Measurements from ENCODE around the gene MXD3. TPM values are rescaled to one million over a fixed set of nuclear protein-coding genes. Genes with fewer than 3 reads are reported as not detected.

The MXD3 gene
- polyA plus RNA-seq, 1 donor: 14.9 TPM

- Histone ChIP-seq H3K4me1 (ENCODE audit: control insufficient read depth, insufficient read depth, low read length) (peaks cover 20% of the 10 kb centered on the region), H3K27me3 (ENCODE audit: control insufficient read depth, insufficient read depth, low read length) (no peaks in the 10 kb centered on the region), H3K27ac (ENCODE audit: low read length) (no peak overlapping the region), H3K4me3 (ENCODE audit: low read length) (no peak overlapping the region), H3K9me3 (ENCODE audit: control insufficient read depth, low read depth, low read length) (no peaks in the 10 kb centered on the region), H3K36me3 (ENCODE audit: control insufficient read depth, insufficient read depth, low read length) (peaks cover 78% of the 10 kb centered on the region)
- no peak for DNase-seq
- WGBS (ENCODE audit: insufficient coverage, low lambda C conversion rate): 100% methylated on average over 1 of the region's 7 CpGs
Measured at GRCh38 chr5:177291735-177292134, 20.0 kb downstream of the MXD3 start.

DNA sequence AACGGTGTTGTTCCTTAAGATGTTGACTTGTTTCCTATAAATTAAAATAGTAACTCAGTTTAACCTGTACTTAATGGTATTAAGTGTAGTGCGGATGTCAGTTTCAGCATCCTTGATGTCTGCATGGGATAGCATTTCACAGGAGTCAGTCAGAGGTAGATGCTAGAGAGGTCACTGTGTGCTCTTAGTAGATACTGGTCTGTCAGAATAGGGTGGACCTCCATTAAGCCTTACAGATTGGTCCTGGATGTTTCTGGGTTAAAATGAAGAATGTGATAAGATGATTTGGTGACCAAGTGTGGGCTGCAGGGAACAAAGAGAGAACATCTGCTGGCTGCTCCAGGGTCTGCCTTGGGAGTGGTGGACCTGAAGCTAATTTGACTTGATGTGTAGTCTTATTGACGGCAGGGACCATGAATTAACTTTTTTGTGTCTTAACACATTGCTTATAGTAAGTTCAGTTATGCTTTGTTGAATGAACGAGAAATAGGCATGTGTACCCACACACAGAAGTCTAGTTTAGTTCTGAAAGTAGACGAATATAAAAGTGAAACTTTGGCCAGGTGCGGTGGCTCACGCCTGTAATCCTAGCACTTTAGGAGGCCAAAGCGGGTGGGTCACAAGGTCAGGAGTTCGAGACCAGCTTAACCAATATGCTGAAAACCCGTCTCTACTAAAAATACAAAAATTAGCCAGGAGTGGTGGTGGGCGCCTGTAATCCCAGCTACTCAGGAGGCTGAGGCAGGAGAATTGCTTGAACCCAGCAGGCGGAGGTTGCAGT, 20.7 kb downstream of the MXD3 start:
- peaks cover 76% of the 10 kb centered on the region for H3K36me3 ChIP-seq (ENCODE audit: control insufficient read depth, insufficient read depth, low read length)

DNA sequence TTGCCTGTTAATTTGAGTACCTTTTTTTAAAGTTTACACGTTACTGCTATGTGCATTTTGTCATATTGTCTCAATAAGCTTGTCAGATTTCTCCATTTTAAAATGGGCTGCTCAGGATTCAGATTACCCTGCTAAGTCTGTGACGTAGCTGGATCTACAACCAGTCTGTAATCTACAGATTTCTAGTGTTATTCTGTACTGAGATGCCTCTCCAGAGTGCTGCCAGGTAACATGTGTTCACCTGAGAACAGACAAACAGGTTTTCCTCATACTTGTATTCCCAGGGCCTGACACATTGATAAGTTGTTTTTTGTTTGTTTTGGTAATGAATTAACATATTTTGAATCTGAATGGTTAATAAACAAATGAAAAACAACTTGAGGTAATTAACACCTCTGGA, 23.5 kb downstream of the MXD3 start:
- Histone ChIP-seq H3K4me3 (ENCODE audit: low read length) (no peak overlapping the region), H3K36me3 (ENCODE audit: control insufficient read depth, insufficient read depth, low read length) (peaks cover 73% of the 10 kb centered on the region), H3K9me3 (ENCODE audit: control insufficient read depth, low read depth, low read length) (no peaks in the 10 kb centered on the region), H3K4me1 (ENCODE audit: control insufficient read depth, insufficient read depth, low read length) (no peaks in the 10 kb centered on the region), H3K27ac (ENCODE audit: low read length) (no peak overlapping the region), H3K27me3 (ENCODE audit: control insufficient read depth, insufficient read depth, low read length) (no peaks in the 10 kb centered on the region)
- DNase-seq: no peak
- 80% methylated on average over 1 of the region's 2 CpGs for WGBS (ENCODE audit: insufficient coverage, low lambda C conversion rate)

More for the DNA sequence above, 20.7 kb downstream of the MXD3 start:
- Histone ChIP-seq H3K27me3 (ENCODE audit: control insufficient read depth, insufficient read depth, low read length) (no peaks in the 10 kb centered on the region), H3K4me1 (ENCODE audit: control insufficient read depth, insufficient read depth, low read length) (peaks cover 14% of the 10 kb centered on the region), H3K9me3 (ENCODE audit: control insufficient read depth, low read depth, low read length) (no peaks in the 10 kb centered on the region), H3K27ac (ENCODE audit: low read length) (no peak overlapping the region), H3K4me3 (ENCODE audit: low read length) (no peak overlapping the region)
- 100% methylated on average over 2 of the region's 12 CpGs for WGBS (ENCODE audit: insufficient coverage, low lambda C conversion rate)
- DNase-seq: no peak

- Histone ChIP-seq H3K4me1 (ENCODE audit: control insufficient read depth, insufficient read depth, low read length) (no peaks in the 10 kb centered on the region), H3K27me3 (ENCODE audit: control insufficient read depth, insufficient read depth, low read length) (no peaks in the 10 kb centered on the region), H3K9me3 (ENCODE audit: control insufficient read depth, low read depth, low read length) (no peaks in the 10 kb centered on the region), H3K27ac (ENCODE audit: low read length) (peak overlapping the region; percentile 24), H3K4me3 (ENCODE audit: low read length) (no peak overlapping the region), H3K36me3 (ENCODE audit: control insufficient read depth, insufficient read depth, low read length) (peaks cover 56% of the 10 kb centered on the region)
- DNase-seq: peak in 1 of 2 donors; percentile 25
- WGBS (ENCODE audit: insufficient coverage, low lambda C conversion rate): 83% methylated on average over 1 of the region's 1 CpG
Measured at GRCh38 chr5:177276886-177277285, 34.8 kb downstream of the MXD3 start.

GRCh38 chr5:177275883-177276282, 35.8 kb downstream of the MXD3 start:
- peaks cover 52% of the 10 kb centered on the region for H3K36me3 ChIP-seq (ENCODE audit: control insufficient read depth, insufficient read depth, low read length)
- no peaks in the 10 kb centered on the region for H3K4me1 ChIP-seq (ENCODE audit: control insufficient read depth, insufficient read depth, low read length)
- H3K9me3 ChIP-seq (ENCODE audit: control insufficient read depth, low read depth, low read length): no peaks in the 10 kb centered on the region
- H3K27ac ChIP-seq (ENCODE audit: low read length): no peak overlapping the region
- no peak overlapping the region for H3K4me3 ChIP-seq (ENCODE audit: low read length)
- no CpG with 5 or more reads among the region's 6 CpGs for WGBS (ENCODE audit: insufficient coverage, low lambda C conversion rate)
- H3K27me3 ChIP-seq (ENCODE audit: control insufficient read depth, insufficient read depth, low read length): no peaks in the 10 kb centered on the region
- no peak for DNase-seq

DNA sequence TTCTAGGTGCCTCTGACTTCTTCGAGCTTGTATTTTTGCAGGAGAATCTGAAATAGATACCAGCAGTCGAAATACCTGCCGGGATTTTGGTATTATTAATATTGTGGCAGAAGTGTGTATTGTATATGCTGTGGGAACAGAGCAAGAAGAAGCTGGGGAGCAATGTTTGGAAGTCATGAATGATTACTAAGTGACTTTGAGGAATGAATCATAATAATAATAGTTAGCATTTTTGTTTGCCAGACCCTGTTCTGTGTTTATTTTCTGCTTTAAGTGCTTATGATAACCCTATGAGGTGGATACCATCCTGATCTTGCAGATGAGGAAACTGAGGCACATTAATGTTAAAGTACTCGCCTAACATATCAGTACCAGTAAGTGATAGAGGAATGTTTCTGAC, 40.6 kb downstream of the MXD3 start:
- H3K9me3 ChIP-seq (ENCODE audit: control insufficient read depth, low read depth, low read length): no peaks in the 10 kb centered on the region
- WGBS (ENCODE audit: insufficient coverage, low lambda C conversion rate): 100% methylated on average over 2 of the region's 4 CpGs

GRCh38 chr5:177270653-177271052, 41.0 kb downstream of the MXD3 start:
- H3K4me3 ChIP-seq (ENCODE audit: low read length): no peak overlapping the region
- no peaks in the 10 kb centered on the region for H3K4me1 ChIP-seq (ENCODE audit: control insufficient read depth, insufficient read depth, low read length)
- DNase-seq: no peak
- H3K36me3 ChIP-seq (ENCODE audit: control insufficient read depth, insufficient read depth, low read length): peaks cover 63% of the 10 kb centered on the region
- no peaks in the 10 kb centered on the region for H3K9me3 ChIP-seq (ENCODE audit: control insufficient read depth, low read depth, low read length)
- no CpG with 5 or more reads among the region's 3 CpGs for WGBS (ENCODE audit: insufficient coverage, low lambda C conversion rate)
- H3K27me3 ChIP-seq (ENCODE audit: control insufficient read depth, insufficient read depth, low read length): no peaks in the 10 kb centered on the region
- H3K27ac ChIP-seq (ENCODE audit: low read length): no peak overlapping the region

More for the DNA sequence above, 40.6 kb downstream of the MXD3 start:
- Histone ChIP-seq H3K4me1 (ENCODE audit: control insufficient read depth, insufficient read depth, low read length) (no peaks in the 10 kb centered on the region), H3K27me3 (ENCODE audit: control insufficient read depth, insufficient read depth, low read length) (no peaks in the 10 kb centered on the region), H3K4me3 (ENCODE audit: low read length) (no peak overlapping the region), H3K27ac (ENCODE audit: low read length) (no peak overlapping the region), H3K36me3 (ENCODE audit: control insufficient read depth, insufficient read depth, low read length) (peaks cover 63% of the 10 kb centered on the region)
- DNase-seq: no peak

- Histone ChIP-seq H3K27ac (ENCODE audit: low read length) (no peak overlapping the region), H3K9me3 (ENCODE audit: control insufficient read depth, low read depth, low read length) (no peaks in the 10 kb centered on the region), H3K36me3 (ENCODE audit: control insufficient read depth, insufficient read depth, low read length) (peaks cover 64% of the 10 kb centered on the region), H3K4me3 (ENCODE audit: low read length) (no peak overlapping the region), H3K27me3 (ENCODE audit: control insufficient read depth, insufficient read depth, low read length) (no peaks in the 10 kb centered on the region), H3K4me1 (ENCODE audit: control insufficient read depth, insufficient read depth, low read length) (no peaks in the 10 kb centered on the region)
- no CpG with 5 or more reads among the region's 3 CpGs for WGBS (ENCODE audit: insufficient coverage, low lambda C conversion rate)
- no peak for DNase-seq
Measured at GRCh38 chr5:177269976-177270375, 41.7 kb downstream of the MXD3 start.

DNA sequence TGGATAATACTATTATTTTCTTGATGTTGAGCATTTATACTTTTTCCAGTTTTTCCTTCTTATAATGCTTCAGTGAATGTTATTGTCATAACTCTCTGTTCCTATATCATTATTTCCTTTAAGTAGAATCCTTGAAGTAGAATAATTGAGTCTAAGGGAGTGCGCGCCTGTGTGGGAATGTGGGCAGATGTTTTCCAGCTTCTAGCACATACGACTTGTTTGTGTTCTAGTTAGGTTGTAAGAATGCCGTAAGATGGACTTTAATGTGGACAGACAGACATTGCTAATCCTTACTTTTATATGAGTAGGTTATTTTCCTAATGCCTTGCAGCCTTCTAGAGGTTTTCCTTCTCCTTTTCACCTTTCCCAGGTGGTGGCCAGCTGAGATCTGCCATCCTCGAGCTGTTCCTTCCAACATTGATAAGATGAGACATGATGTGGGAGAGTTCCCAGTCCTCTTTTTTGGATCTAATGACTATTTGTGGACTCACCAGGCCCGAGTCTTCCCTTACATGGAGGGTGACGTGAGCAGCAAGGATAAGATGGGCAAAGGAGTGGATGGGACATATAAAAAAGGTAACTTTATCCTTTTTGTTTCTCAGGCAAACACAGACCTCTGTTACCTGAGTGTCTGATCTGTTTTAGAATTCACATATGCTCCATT, 42.3 kb downstream of the MXD3 start:
- WGBS (ENCODE audit: insufficient coverage, low lambda C conversion rate): 100% methylated on average over 3 of the region's 7 CpGs
- no peak overlapping the region for H3K27ac ChIP-seq (ENCODE audit: low read length)
- H3K27me3 ChIP-seq (ENCODE audit: control insufficient read depth, insufficient read depth, low read length): no peaks in the 10 kb centered on the region
- H3K4me1 ChIP-seq (ENCODE audit: control insufficient read depth, insufficient read depth, low read length): no peaks in the 10 kb centered on the region
- H3K4me3 ChIP-seq (ENCODE audit: low read length): no peak overlapping the region
- H3K9me3 ChIP-seq (ENCODE audit: control insufficient read depth, low read depth, low read length): no peaks in the 10 kb centered on the region
- H3K36me3 ChIP-seq (ENCODE audit: control insufficient read depth, insufficient read depth, low read length): peaks cover 65% of the 10 kb centered on the region
- DNase-seq: no peak

DNA sequence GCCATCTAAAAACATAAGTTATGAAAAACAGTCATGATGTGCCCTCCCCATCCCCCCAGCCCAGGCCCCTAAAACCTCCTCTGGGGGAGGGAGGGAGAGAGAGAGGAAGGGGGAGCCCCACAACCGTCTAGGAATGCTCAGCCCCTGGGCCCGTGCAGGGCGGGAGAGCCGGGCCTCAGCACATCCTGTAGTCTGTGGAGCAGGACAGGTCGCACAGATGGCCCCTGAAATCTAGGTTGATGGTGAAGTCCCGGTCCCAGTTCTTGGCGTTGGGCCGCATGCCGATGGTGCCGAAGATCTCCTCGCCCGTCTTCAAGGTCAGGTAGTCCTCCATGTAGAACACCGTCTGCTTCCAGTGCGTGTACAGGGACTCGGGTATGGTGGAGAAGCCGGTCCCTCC, 46.3 kb downstream of the MXD3 start:
- Histone ChIP-seq H3K36me3 (ENCODE audit: control insufficient read depth, insufficient read depth, low read length) (peaks cover 60% of the 10 kb centered on the region), H3K27ac (ENCODE audit: low read length) (no peak overlapping the region), H3K4me3 (ENCODE audit: low read length) (no peak overlapping the region), H3K27me3 (ENCODE audit: control insufficient read depth, insufficient read depth, low read length) (no peaks in the 10 kb centered on the region), H3K4me1 (ENCODE audit: control insufficient read depth, insufficient read depth, low read length) (no peaks in the 10 kb centered on the region), H3K9me3 (ENCODE audit: control insufficient read depth, low read depth, low read length) (no peaks in the 10 kb centered on the region)
- no peak for DNase-seq
- no CpG with 5 or more reads among the region's 16 CpGs for WGBS (ENCODE audit: insufficient coverage, low lambda C conversion rate)
